Endothelial cell of umbilical vein (primary cell): Measurements from ENCODE around the gene SYT6. TPM values are rescaled to one million over a fixed set of nuclear protein-coding genes. Genes with fewer than 3 reads are reported as not detected.

Experiments
- BruUV-seq: library from RNA; stranded (reverse); fragments of 400-500 nt; replicated peaks from 2 replicates; lab custom pipeline; 2021; lab: Mats Ljungman, UMichigan
- CTCF ChIA-PET: fragments of 300-600, 350-600 bp; sonication (Branson Sonifier 250); formaldehyde crosslinking; loops from one replicate; lab custom pipeline; 2021; ENCODE audit warnings: antibody characterized with exemption, inconsistent platforms; lab: Charles Lee
- POLR2A ChIA-PET: fragments of 300-600, 350-600 bp; sonication (Branson Sonifier 250); formaldehyde crosslinking; loops from one replicate; lab custom pipeline; 2021; ENCODE audit warnings: antibody characterized with exemption, inconsistent platforms; lab: Charles Lee
- DNase-seq: peaks from one replicate; pipeline ENCODE4 v3.0.0-alpha.2; 2011; ENCODE audit warnings: low read depth, low spot score
- FAIRE-seq: peaks from 2 replicates; lab custom pipeline; 2011; peaks lifted over from hg19 to GRCh38; lab: Jason Lieb, UNC
- H2AFZ ChIP-seq: 2 replicates; pipeline ENCODE4 v1.6.0; 2012; ENCODE audit warnings: low read depth, low read length, control low read depth, inconsistent platforms
- H3K27ac ChIP-seq: 2 replicates; pipeline ENCODE4 v1.5.1; 2011; ENCODE audit warnings: low read depth, mild to moderate bottlenecking, control low read depth, low read length, moderate library complexity; ENCODE audit not compliant: insufficient read depth
- H3K27me3 ChIP-seq, 2 experiments: 2 replicates each; pipeline versions ENCODE4 v1.6.0 to v1.6.1; 2011; ENCODE audit warnings: low read length in 2 of 2, mixed read lengths in 1 of 2; ENCODE audit not compliant: control insufficient read depth in 2 of 2, insufficient read depth in 2 of 2
- H3K36me3 ChIP-seq, 2 experiments: 2 replicates in 1 of 2; 3 replicates in 1 of 2; pipeline ENCODE4 v1.5.1; 2011; ENCODE audit warnings: low read length in 2 of 2, mild to moderate bottlenecking in 1 of 2, moderate library complexity in 1 of 2; ENCODE audit not compliant: control insufficient read depth in 2 of 2, insufficient read depth in 2 of 2; ENCODE audit errors: extremely low read depth in 1 of 2
- H3K4me1 ChIP-seq: 3 replicates; pipeline ENCODE4 v1.5.1; 2011; ENCODE audit warnings: mild to moderate bottlenecking, low read length; ENCODE audit not compliant: control insufficient read depth, insufficient read depth; ENCODE audit errors: extremely low read depth
- H3K4me2 ChIP-seq: 2 replicates; pipeline ENCODE4 v1.6.1; 2011; ENCODE audit warnings: low read length, control low read depth, mixed read lengths; ENCODE audit not compliant: insufficient read depth
- H3K4me3 ChIP-seq, 3 experiments: fragments of 200-600 bp in 1 of 3; sonication (generic), shearing (Covaris generic) in 1 of 3; replicated peaks in 1 of 3; 2 replicates each; pipeline ENCODE4 v1.5.1; 2011 to 2016; ENCODE audit warnings: control low read depth in 3 of 3, low read length in 3 of 3, mild to moderate bottlenecking in 2 of 3, inconsistent platforms in 1 of 3, low read depth in 1 of 3, moderate library complexity in 1 of 3; ENCODE audit not compliant: insufficient read depth in 1 of 3
- H3K79me2 ChIP-seq: 2 replicates; pipeline ENCODE4 v1.6.0; 2012; ENCODE audit warnings: low read length, inconsistent platforms; ENCODE audit not compliant: control insufficient read depth, insufficient read depth
- H3K9ac ChIP-seq: replicated peaks from 2 replicates; pipeline ENCODE3; 2011; ENCODE audit warnings: low read length, control low read depth; ENCODE audit not compliant: insufficient read depth; ENCODE audit errors: extremely low read depth
- H3K9me1 ChIP-seq: replicated peaks from 3 replicates; pipeline ENCODE4 v1.6.0; 2011; ENCODE audit warnings: mild to moderate bottlenecking, low read length; ENCODE audit not compliant: control insufficient read depth, insufficient read depth; ENCODE audit errors: extremely low read depth
- H3K9me3 ChIP-seq: replicated peaks from 2 replicates; pipeline ENCODE4 v1.5.1; 2012; ENCODE audit warnings: low read length, inconsistent platforms; ENCODE audit not compliant: control insufficient read depth, insufficient read depth
- H4K20me1 ChIP-seq: replicated peaks from 2 replicates; pipeline ENCODE3; 2011; ENCODE audit warnings: mild to moderate bottlenecking, low read length; ENCODE audit not compliant: control insufficient read depth, insufficient read depth; ENCODE audit errors: extremely low read depth
- CTCF ChIP-seq, 2 donors: IDR thresholded peaks; 1 replicate in 1 of 2; 2 replicates in 1 of 2; pipeline ENCODE4 v1.5.1; 2011; ENCODE audit warnings: low read length in 2 of 2, mild to moderate bottlenecking in 2 of 2, moderate library complexity in 2 of 2, control low read depth in 1 of 2, inconsistent platforms in 1 of 2, low read depth in 1 of 2; ENCODE audit not compliant: insufficient read depth in 1 of 2; ENCODE audit errors: extremely low read depth in 1 of 2
- EZH2 ChIP-seq: IDR thresholded peaks from 2 replicates; pipeline ENCODE4 v1.6.1; 2012; ENCODE audit warnings: borderline replicate concordance, low read depth, mild to moderate bottlenecking, moderate library complexity, low read length, inconsistent platforms; ENCODE audit not compliant: severe bottlenecking
- FOS ChIP-seq: IDR thresholded peaks from 2 replicates; pipeline ENCODE4 v1.6.1; 2011; ENCODE audit warnings: mild to moderate bottlenecking, low read length, moderate library complexity, borderline replicate concordance; ENCODE audit not compliant: insufficient read depth
- JUN ChIP-seq: IDR thresholded peaks from 2 replicates; pipeline ENCODE4 v1.6.1; 2011; ENCODE audit warnings: borderline replicate concordance, low read depth; ENCODE audit not compliant: insufficient read length, insufficient read depth
- MAX ChIP-seq: IDR thresholded peaks from 2 replicates; pipeline ENCODE4 v1.6.1; 2011; ENCODE audit not compliant: insufficient read depth, insufficient read length
- MYC ChIP-seq: IDR thresholded peaks from one replicate; pipeline ENCODE4 v1.6.1; 2011; ENCODE audit warnings: mild to moderate bottlenecking, low read depth, low read length
- POLR2A ChIP-seq: IDR thresholded peaks from 2 replicates; pipeline ENCODE4 v1.6.1; 2012; ENCODE audit warnings: low read depth, mild to moderate bottlenecking, control low read depth, low read length
- dilution Hi-C: fragments of 300-500 bp; cut with MboI; formaldehyde crosslinking; loops from one replicate; pipeline ENCODE4 v1.15.0; 2019; ENCODE audit warnings: low sequenced_read_pairs; ENCODE audit not compliant: extremely low pct_ligation_motif_present
- intact Hi-C: fragments of 100-400 bp; cut with micrococcal nuclease; formaldehyde crosslinking; loops from one replicate; pipeline ENCODE4 v1.10.0; 2022
- polyA plus RNA-seq, 4 experiments: library from polyadenylated mRNA; depleted of rRNA in 3 of 4; stranded (reverse) in 3 of 4; unstranded in 1 of 4; fragments of >200 nt; gene quantifications; 2 replicates each; pipeline versions ENCODE4 v1.2.1 to v1.2.3, GENCODE V29; 2011 to 2012; ENCODE audit warnings: missing spikeins in 1 of 4
- total RNA-seq: library from RNA; stranded (reverse); gene quantifications from 2 replicates; pipeline ENCODE4 v1.2.3, GENCODE V29; 2021

The SYT6 gene
- total and polyA plus RNA-seq, 2 donors (not counting 3 experiments of a cell fraction or from before 2014, with no cell fraction given), result 0.04 TPM; not detected in 1

GRCh38 chr1:114111731-114112641 is 41.7 kb downstream of the SYT6 start:
- no peaks in the 10 kb centered on the region for H3K9me3 ChIP-seq
- FAIRE-seq (no peak), DNase-seq (no peak)
- no peaks in the 10 kb centered on the region for H4K20me1 ChIP-seq
- no peak overlapping the region for H3K4me2 ChIP-seq
- ChIA-PET CTCF (no interaction called here), POLR2A (no interaction called here)
- H3K79me2 ChIP-seq, result no peaks in the 10 kb centered on the region
- H3K36me3 ChIP-seq, result no peaks in the 10 kb centered on the region
- H3K4me3 ChIP-seq, result no peak overlapping the region
- dilution Hi-C loops, result no loop called here
- no TSS peak for BruUV-seq
- TF ChIP-seq MYC, result no peak
- no peak for TF ChIP-seq MAX
- no peak for TF ChIP-seq EZH2
- TF ChIP-seq POLR2A, result no peak
- no peak for TF ChIP-seq CTCF (IDR thresholded peaks at IDR 0.05; ENCODE audit: extremely low read depth in 1 of 2, insufficient read depth in 1 of 2, low read depth in 1 of 2, low read length in 2 of 2)
- no peak for TF ChIP-seq JUN
- no peak for TF ChIP-seq FOS
- intact Hi-C loops, result no loop called here
- no peak overlapping the region for H3K27ac ChIP-seq
- H3K9me1 ChIP-seq, result no peaks in the 10 kb centered on the region
- no peaks in the 10 kb centered on the region for H3K27me3 ChIP-seq
- H2AFZ ChIP-seq, result no peak overlapping the region
- H3K9ac ChIP-seq, result no peak overlapping the region
- H3K4me1 ChIP-seq, result no peaks in the 10 kb centered on the region
